Esophagus squamous epithelium (tissue), 4 donors: ENCODE results near the gene IL1RAPL1.

Source experiments
- CTCF ChIP-seq, 6 experiments: fragments of 450-650 bp in 4 of 6; fragments of 200-600 bp in 2 of 6; sonication (generic) in 2 of 6; IDR thresholded peaks; one replicate each; pipeline ENCODE4 v1.5.1; 2016 to 2019; ENCODE audit warnings: antibody characterized with exemption in 6 of 6, mild to moderate bottlenecking in 4 of 6, moderate library complexity in 4 of 6
- POLR2A ChIP-seq, 4 donors: fragments of 450-650 bp; IDR thresholded peaks; one replicate each; pipeline ENCODE4 v1.6.1; 2017; ENCODE audit warnings: antibody characterized with exemption in 4 of 4, mild to moderate bottlenecking in 4 of 4, moderate library complexity in 3 of 4

- no peak for TF ChIP-seq CTCF (IDR thresholded peaks at IDR 0.05)
- TF ChIP-seq POLR2A (IDR thresholded peaks at IDR 0.05) = no peak
Measured at GRCh38 chrX:28576117-28576516, 11.1 kb upstream of the IL1RAPL1 start.
